Mesodermal cell (in vitro differentiated cells): ENCODE data around the gene GON4L.

ENCODE experiments used
- H3K27ac ChIP-seq: 2 replicates; pipeline ENCODE4 v1.7.0; 2013; ENCODE audit warnings: mild to moderate bottlenecking, low read depth, low read length, moderate library complexity; ENCODE audit not compliant: severe bottlenecking
- H3K36me3 ChIP-seq: 2 replicates; pipeline ENCODE4 v1.7.1; 2013; ENCODE audit warnings: mild to moderate bottlenecking, low read length, moderate library complexity; ENCODE audit not compliant: control insufficient read depth, insufficient read depth
- H3K4me1 ChIP-seq: one replicate; pipeline ENCODE4 v1.7.1; 2013; ENCODE audit warnings: mild to moderate bottlenecking, low read length; ENCODE audit not compliant: insufficient read depth, control insufficient read depth, poor library complexity, severe bottlenecking
- H3K4me3 ChIP-seq: 2 replicates; pipeline ENCODE4 v1.7.0; 2013; ENCODE audit warnings: low read length, control low read depth, mild to moderate bottlenecking; ENCODE audit not compliant: insufficient read depth, poor library complexity, severe bottlenecking; ENCODE audit errors: extremely low read depth
- H3K9me3 ChIP-seq: 2 replicates; pipeline ENCODE4 v1.7.1; 2013; ENCODE audit warnings: mild to moderate bottlenecking, low read length, moderate library complexity; ENCODE audit not compliant: control insufficient read depth
- WGBS, 2 experiments: methylation state at CpG; one replicate each; pipeline ENCODE4 v1.1.5; 2013; ENCODE audit warnings: missing lambda C conversion rate in 2 of 2; ENCODE audit not compliant: insufficient coverage in 2 of 2; 5-methylcytosine and 5-hydroxymethylcytosine counted together

GON4L gene

DNA sequence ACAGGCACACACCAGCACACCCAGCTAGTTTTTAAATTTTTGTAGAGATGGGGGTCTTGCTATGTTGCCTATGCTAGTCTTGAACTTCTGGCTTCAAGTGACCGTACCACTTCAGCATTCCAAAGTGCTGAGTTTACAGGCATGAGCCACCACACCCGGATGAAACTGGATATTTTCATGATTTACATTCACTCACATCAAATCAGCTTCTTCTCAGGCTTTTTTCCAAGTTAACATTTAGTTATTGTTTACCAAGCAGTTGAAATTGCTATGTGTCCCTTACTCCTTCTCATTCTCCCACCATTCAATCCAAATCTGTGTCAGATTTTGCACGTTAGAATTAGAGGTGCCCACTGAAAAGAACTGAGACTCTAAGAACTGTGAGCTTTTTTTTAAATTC, 35.8 kb upstream of the GON4L start:
- Histone ChIP-seq H3K4me3 (no peak overlapping the region), H3K36me3 (peaks cover 22% of the 10 kb centered on the region), H3K27ac (peak overlapping the region; percentile 67), H3K9me3 (no peaks in the 10 kb centered on the region), H3K4me1 (peaks cover 6% of the 10 kb centered on the region)
- WGBS, 2 experiments = 51 to 66% methylated on average over 2 to 3 of the region's 3 CpGs

DNA sequence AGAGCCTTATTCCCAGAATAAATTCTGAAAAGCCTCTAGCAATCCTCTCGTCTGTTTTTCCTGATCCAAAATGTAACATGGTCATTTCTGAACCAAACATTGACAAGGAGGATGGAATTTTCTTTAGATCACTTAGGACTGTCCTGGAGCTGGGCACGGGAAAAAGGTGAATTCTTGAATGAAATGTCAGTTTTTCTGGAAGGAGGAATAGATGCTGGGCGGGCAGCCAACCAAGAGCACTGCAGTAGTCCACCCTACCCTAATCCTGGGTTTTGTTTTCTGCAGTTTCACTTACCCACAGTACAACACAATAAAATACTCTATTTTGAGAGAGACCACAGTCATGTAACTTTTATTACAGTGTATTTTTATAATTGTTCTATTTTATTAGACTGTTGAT, 33.2 kb upstream of the GON4L start:
- 67 to 92% methylated on average over 1 to 2 of the region's 3 CpGs for WGBS, 2 experiments
- peaks cover 6% of the 10 kb centered on the region for H3K4me1 ChIP-seq
- no peaks in the 10 kb centered on the region for H3K36me3 ChIP-seq
- H3K4me3 ChIP-seq = no peak overlapping the region
- H3K9me3 ChIP-seq = no peaks in the 10 kb centered on the region
- no peak overlapping the region for H3K27ac ChIP-seq

DNA sequence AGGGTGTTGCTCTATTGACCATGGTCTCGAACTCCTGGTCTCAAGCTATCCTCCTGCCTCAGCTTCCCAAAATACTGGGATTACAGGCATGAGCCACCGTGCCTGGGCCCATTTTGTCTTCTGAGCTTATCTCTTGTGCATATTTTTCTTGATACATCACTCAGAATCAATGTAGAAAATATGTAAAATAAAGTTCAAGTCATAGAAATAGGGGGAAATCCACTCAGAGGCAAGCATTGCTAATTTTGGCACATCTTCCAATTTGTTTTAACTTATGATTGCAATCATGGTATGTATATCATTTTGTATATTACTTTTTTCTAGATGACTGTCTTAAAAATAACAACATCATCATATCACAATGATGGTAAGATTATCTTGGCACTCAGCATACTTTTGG, 32.6 kb upstream of the GON4L start:
- 83 to 100% methylated on average over 1 of the region's 2 CpGs for WGBS, 2 experiments
- Histone ChIP-seq H3K9me3 (no peaks in the 10 kb centered on the region), H3K36me3 (no peaks in the 10 kb centered on the region), H3K4me1 (peaks cover 6% of the 10 kb centered on the region), H3K27ac (no peak overlapping the region), H3K4me3 (no peak overlapping the region)

DNA sequence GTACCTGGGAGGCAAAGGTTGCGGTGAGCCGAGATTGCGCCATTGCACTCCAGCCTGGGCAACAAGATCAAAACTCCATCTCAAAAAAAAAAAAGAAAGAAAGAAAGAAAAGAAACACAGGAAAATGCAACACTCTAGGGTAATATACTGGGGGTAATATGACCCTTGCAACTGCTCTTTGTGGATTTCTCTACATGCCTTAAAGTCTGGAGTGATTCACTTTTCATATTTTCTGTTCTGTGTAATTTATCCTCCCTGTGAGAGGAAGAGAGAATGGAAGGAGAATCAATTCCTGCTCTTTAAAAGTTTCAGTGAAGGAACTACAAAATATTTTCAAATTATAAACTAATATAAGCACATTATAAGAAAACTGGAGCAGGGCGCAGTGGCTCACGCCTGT, 31.5 kb upstream of the GON4L start:
- peaks cover 6% of the 10 kb centered on the region for H3K4me1 ChIP-seq
- H3K36me3 ChIP-seq = no peaks in the 10 kb centered on the region
- no peak overlapping the region for H3K4me3 ChIP-seq
- no peaks in the 10 kb centered on the region for H3K9me3 ChIP-seq
- H3K27ac ChIP-seq = no peak overlapping the region
- 88 to 93% methylated on average over 2 of the region's 5 CpGs for WGBS, 2 experiments

DNA sequence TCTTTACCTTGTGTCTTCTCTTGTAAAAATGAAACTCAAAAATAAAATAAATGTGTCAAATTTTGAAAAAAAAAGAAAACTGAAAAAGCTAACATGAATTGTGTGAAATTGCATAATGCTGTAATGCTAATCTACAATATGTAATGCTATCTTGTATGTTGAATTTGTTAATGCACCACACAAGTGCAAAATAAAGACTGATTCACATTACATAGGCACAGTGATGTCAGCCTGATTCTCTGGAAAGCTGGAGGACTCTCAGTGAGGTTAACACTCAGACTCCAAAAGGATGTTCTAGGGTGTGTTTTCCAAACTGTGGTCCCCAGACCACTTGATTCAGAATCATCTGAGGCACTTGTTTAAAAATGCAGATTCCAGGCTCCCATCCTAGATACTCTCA, 28.0 kb upstream of the GON4L start:
- Histone ChIP-seq H3K27ac (no peak overlapping the region), H3K9me3 (no peaks in the 10 kb centered on the region), H3K36me3 (no peaks in the 10 kb centered on the region)

DNA sequence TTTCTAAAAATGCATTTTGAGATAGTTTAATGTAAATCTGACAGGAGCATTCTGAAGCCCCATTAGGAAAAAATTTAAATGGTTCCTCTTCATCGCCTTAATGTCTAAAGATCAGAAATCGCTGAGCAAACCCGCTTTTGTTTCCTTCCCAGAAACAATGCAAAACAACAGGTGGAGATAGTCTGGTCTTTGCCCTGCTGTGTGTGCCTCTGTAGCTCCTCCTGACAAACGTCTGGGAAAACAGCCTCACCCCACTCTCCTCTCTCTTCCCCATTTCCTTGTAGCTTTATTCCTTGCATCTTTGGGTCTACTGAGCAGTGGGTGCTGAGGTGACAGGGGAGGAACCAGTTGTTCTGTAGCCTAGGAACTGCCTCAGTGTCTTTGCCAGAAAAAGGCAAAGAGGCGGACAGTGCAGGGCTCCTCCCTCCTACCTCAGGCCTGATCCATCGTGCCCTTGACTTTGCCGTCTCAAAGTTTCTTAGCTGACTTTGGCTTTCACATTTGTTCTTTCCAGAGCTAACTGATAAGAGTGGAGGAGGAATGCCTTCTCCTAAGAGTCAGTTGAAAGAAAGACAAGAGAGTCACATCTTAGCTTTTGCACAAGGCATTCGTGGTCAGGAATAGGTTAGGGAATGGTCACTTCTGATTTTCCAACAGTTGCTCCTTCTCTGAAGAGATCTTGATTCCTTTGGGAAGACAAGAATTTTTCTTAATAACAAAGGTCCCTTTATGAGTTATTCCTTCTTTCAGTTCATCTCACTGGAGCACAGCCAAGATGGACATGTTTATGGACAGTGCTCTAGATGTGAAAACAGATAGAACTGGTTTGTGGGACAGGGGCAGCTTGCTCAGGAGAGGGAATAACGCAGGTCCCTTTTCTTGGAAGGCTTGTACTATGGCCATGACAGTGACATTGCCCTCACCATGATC, 27.3 kb upstream of the GON4L start:
- H3K4me3 ChIP-seq = no peak overlapping the region
- WGBS, 2 experiments = 89 to 94% methylated on average over 5 to 8 of the region's 9 CpGs
- no peaks in the 10 kb centered on the region for H3K36me3 ChIP-seq
- H3K9me3 ChIP-seq = no peaks in the 10 kb centered on the region
- H3K27ac ChIP-seq = no peak overlapping the region
- no peaks in the 10 kb centered on the region for H3K4me1 ChIP-seq

More for the DNA sequence above, 28.0 kb upstream of the GON4L start:
- no peak overlapping the region for H3K4me3 ChIP-seq
- H3K4me1 ChIP-seq = no peaks in the 10 kb centered on the region

DNA sequence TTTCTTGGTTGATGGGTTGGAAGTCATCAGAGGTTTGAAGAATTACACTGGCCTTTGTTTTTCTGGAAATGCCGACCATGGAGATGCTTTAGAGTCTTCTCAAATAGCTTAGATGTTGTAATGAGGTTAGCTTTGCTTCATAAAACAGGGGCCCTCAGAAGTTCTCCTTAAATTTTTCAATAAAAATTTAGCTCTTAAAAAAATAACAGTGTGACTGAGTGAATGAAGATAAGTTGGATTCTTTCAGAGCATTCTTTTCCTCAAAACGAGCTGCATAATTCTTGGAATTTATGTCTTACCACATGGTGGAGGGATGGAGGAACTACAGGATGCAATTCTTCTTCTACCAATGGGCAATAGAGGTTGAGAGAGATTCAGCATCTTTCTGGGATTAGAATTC, 25.8 kb upstream of the GON4L start:
- WGBS, 2 experiments = no CpG with 5 or more reads among the region's 2 CpGs
- Histone ChIP-seq H3K4me1 (no peaks in the 10 kb centered on the region), H3K36me3 (no peaks in the 10 kb centered on the region), H3K27ac (no peak overlapping the region), H3K4me3 (no peak overlapping the region), H3K9me3 (no peaks in the 10 kb centered on the region)

DNA sequence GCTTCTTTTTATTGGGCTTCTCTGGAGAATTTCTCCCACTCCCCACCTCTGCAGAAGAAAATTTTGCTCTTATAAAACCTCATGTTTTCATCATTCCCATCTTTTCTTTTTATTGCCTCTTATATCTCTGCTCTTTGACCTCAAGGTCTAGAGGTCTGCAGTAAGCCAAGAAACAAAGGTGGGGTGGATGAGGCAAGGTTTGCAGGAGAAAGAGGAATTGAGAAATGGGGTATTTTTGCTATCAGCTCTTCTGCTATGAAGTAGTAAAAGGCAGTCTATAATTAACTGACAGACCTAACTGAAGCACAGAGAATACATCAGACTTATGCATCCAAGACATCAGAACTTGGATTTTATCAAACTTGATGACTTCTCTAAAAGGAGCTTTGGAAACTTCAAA, 25.2 kb upstream of the GON4L start:
- Histone ChIP-seq H3K4me1 (no peaks in the 10 kb centered on the region), H3K36me3 (no peaks in the 10 kb centered on the region), H3K9me3 (no peaks in the 10 kb centered on the region), H3K4me3 (no peak overlapping the region), H3K27ac (no peak overlapping the region)

DNA sequence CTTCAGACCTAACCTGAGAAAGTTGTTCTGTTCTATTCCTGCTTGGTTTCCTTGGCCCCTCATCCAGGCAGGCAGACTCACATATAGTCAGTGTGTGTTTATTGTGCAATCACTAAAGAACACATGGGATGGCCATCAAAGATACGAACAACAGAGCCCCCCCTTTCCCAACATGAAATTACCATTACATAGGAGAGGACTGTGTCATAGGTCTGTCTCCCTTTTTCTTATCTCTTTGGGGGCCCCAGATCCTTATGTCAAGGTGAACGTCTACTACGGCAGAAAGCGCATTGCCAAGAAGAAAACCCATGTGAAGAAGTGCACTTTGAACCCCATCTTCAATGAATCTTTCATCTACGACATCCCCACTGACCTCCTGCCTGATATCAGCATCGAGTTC, 23.9 kb upstream of the GON4L start:
- H3K27ac ChIP-seq = no peak overlapping the region
- H3K4me3 ChIP-seq = no peak overlapping the region
- no peaks in the 10 kb centered on the region for H3K36me3 ChIP-seq
- H3K9me3 ChIP-seq = no peaks in the 10 kb centered on the region
- no peaks in the 10 kb centered on the region for H3K4me1 ChIP-seq
- 83 to 94% methylated on average over 3 to 5 of the region's 6 CpGs for WGBS, 2 experiments

DNA sequence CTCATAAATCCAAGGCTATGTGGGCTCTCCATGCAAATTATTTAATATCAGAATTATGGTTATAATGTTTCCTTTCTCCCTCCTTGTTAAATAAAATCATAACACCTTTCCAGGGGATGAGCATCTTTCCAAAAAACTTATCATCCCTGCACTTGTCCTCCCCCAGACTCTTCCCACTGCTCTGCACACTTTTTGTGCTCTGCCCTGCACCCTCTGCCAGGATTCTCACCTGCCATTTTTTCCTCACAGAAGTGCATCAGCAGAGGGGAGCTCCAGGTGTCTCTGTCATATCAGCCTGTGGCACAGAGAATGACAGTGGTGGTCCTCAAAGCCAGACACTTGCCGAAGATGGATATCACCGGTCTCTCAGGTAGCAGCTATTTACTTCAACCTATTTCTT, 23.2 kb upstream of the GON4L start:
- 87 to 94% methylated on average over 2 of the region's 2 CpGs for WGBS, 2 experiments
- no peak overlapping the region for H3K4me3 ChIP-seq
- H3K36me3 ChIP-seq = no peaks in the 10 kb centered on the region
- H3K27ac ChIP-seq = no peak overlapping the region
- H3K9me3 ChIP-seq = no peaks in the 10 kb centered on the region
- H3K4me1 ChIP-seq = no peaks in the 10 kb centered on the region

DNA sequence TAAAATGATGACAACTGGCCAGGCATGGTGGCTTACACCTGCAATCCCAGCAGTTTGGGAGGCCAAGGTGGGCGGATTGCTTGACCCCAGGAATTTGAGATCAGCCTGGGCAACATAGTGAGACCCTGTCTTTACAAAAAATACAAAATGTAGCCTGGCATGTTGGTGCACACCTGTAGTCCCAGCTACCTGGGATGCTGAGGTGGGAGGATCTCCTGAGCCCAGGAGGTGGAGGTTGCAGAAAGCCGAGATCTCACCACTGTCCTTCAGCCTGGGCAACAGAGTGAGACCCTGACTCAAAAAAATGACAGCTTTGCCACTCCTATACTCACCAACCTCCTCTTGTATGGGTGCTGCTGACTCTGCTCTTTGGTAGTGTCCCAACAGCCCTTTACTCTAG, 20.9 kb upstream of the GON4L start:
- Histone ChIP-seq H3K4me3 (no peak overlapping the region), H3K9me3 (no peaks in the 10 kb centered on the region), H3K36me3 (no peaks in the 10 kb centered on the region), H3K27ac (no peak overlapping the region), H3K4me1 (no peaks in the 10 kb centered on the region)
- WGBS, 2 experiments = 83 to 100% methylated on average over 1 to 2 of the region's 2 CpGs
